Naive thymus-derived CD4-positive, alpha-beta T cell (primary cell): ENCODE measurements around the gene MBOAT2. TPM values are rescaled to one million over a fixed set of nuclear protein-coding genes. Genes with fewer than 3 reads are reported as not detected.
"Not testable (repeated sequence)": the region's sequence is repeated elsewhere in the genome, so short reads cannot be mapped to it uniquely, and the experiment has no call there.

Source experiments
- ATAC-seq: fragments of 150-1000 bp; cut with Tn5 transposase; 2 replicates; pipeline ENCODE4 v1.10.0; 2021; ENCODE audit warnings: mild to moderate bottlenecking, moderate library complexity
- CTCF ChIA-PET: fragments of 350-600 bp; sonication (Branson Sonifier 250); formaldehyde crosslinking; loops from one replicate; lab custom pipeline; 2021; ENCODE audit warnings: antibody characterized with exemption; lab: Charles Lee
- POLR2A ChIA-PET: fragments of 350-600 bp; sonication (Branson Sonifier 250); formaldehyde crosslinking; loops from one replicate; lab custom pipeline; 2021; ENCODE audit warnings: antibody characterized with exemption, inconsistent platforms; lab: Charles Lee
- DNase-seq, 9 donors: peaks; one replicate each; pipeline versions ENCODE4 v3.0.0 to v3.0.0-alpha.2; 2020 to 2022; ENCODE audit warnings: mixed read lengths in 1 of 9
- H3K27ac ChIP-seq: one replicate; pipeline ENCODE4 v1.7.0; 2013; ENCODE audit warnings: mild to moderate bottlenecking, low read depth, low read length, moderate library complexity
- H3K27me3 ChIP-seq, 2 donors: one replicate each; pipeline ENCODE4 v1.7.0; 2013; ENCODE audit warnings: low read length in 2 of 2, mild to moderate bottlenecking in 2 of 2, moderate library complexity in 2 of 2; ENCODE audit not compliant: control insufficient read depth in 2 of 2, insufficient read depth in 2 of 2
- H3K36me3 ChIP-seq, 3 experiments: 1 replicate in 2 of 3; 2 replicates in 1 of 3; pipeline ENCODE4 v1.7.0; 2013; ENCODE audit warnings: low read length in 3 of 3, mild to moderate bottlenecking in 3 of 3, moderate library complexity in 1 of 3; ENCODE audit not compliant: insufficient read depth in 3 of 3, control insufficient read depth in 2 of 3
- H3K4me1 ChIP-seq, 2 donors: one replicate each; pipeline ENCODE4 v1.7.0; 2013; ENCODE audit warnings: low read length in 2 of 2, mild to moderate bottlenecking in 2 of 2, moderate library complexity in 1 of 2; ENCODE audit not compliant: control insufficient read depth in 2 of 2, insufficient read depth in 2 of 2
- H3K4me3 ChIP-seq: 2 replicates; pipeline ENCODE4 v1.7.0; 2013; ENCODE audit warnings: mild to moderate bottlenecking, low read length
- H3K9me3 ChIP-seq, 3 experiments: 1 replicate in 2 of 3; 2 replicates in 1 of 3; pipeline ENCODE4 v1.7.0; 2013; ENCODE audit warnings: low read length in 3 of 3; ENCODE audit not compliant: control insufficient read depth in 2 of 3
- H3K27ac Mint-ChIP-seq, 9 donors: one replicate each; pipeline ENCODE4 v1.8.0; 2020 to 2022; ENCODE audit warnings: mixed read lengths in 9 of 9, mild to moderate bottlenecking in 8 of 9, moderate library complexity in 5 of 9, inconsistent platforms in 2 of 9
- H3K27me3 Mint-ChIP-seq, 5 donors: one replicate each; pipeline ENCODE4 v1.8.0; 2021 to 2022; ENCODE audit warnings: mixed read lengths in 5 of 5, mild to moderate bottlenecking in 1 of 5
- H3K36me3 Mint-ChIP-seq, 5 donors: one replicate each; pipeline ENCODE4 v1.8.0; 2020 to 2022; ENCODE audit warnings: mixed read lengths in 5 of 5, mild to moderate bottlenecking in 3 of 5, inconsistent platforms in 1 of 5
- H3K4me1 Mint-ChIP-seq, 7 donors: one replicate each; pipeline ENCODE4 v1.8.0; 2020 to 2022; ENCODE audit warnings: mixed read lengths in 7 of 7, mild to moderate bottlenecking in 3 of 7, inconsistent platforms in 1 of 7
- H3K4me3 Mint-ChIP-seq, 10 donors: one replicate each; pipeline ENCODE4 v1.8.0; 2020 to 2022; ENCODE audit warnings: mild to moderate bottlenecking in 10 of 10, mixed read lengths in 10 of 10, moderate library complexity in 6 of 10, inconsistent platforms in 2 of 10
- H3K9me3 Mint-ChIP-seq, 11 donors: one replicate each; pipeline ENCODE4 v1.8.0; 2020 to 2022; ENCODE audit warnings: mixed read lengths in 11 of 11, mild to moderate bottlenecking in 4 of 11, inconsistent platforms in 1 of 11, moderate library complexity in 1 of 11
- intact Hi-C, 2 donors: fragments of 100-400 bp; cut with micrococcal nuclease; formaldehyde crosslinking; loops; one replicate each; pipeline ENCODE4 v1.15.1; 2023
- polyA plus RNA-seq, 2 donors: library from polyadenylated mRNA; unstranded; fragments of 300-500 nt; fragmentation: Illumina TruSeq; gene quantifications; one replicate each; pipeline ENCODE4 v1.2.3, GENCODE V29; 2021
- total RNA-seq, 6 experiments: library from RNA in 5 of 6; stranded (reverse) in 5 of 6; gene quantifications; 1 replicate in 5 of 6; 2 replicates in 1 of 6; pipeline ENCODE4 v1.2.3 and lab custom pipeline; 2021 to 2026

Gene MBOAT2
- total and polyA plus RNA-seq, 7 experiments from 2014 or later = 0.90 to 6.0 (median 1.9) TPM

GRCh38 chr2:8938384-8938783, 65.1 kb downstream of the MBOAT2 start:
- no peak overlapping the region for H3K4me3 Mint-ChIP-seq
- H3K9me3 ChIP-seq = no peaks in the 10 kb centered on the region
- CTCF ChIA-PET = no interaction called here

GRCh38 chr2:8935982-8936381, 67.5 kb downstream of the MBOAT2 start:
- no peaks in the 10 kb centered on the region for H3K4me1 ChIP-seq
- Mint-ChIP-seq H3K9me3 (peaks cover 0 to 3% (median 0%) of the 10 kb centered on the region in 11 donors), H3K27ac (no peak overlapping the region), H3K27me3 (peaks cover 0 to 9% (median 0%) of the 10 kb centered on the region in 5 donors), H3K36me3 (peaks cover 0 to 5% (median 3%) of the 10 kb centered on the region in 5 donors), H3K4me1 (no peaks in the 10 kb centered on the region), H3K4me3 (no peak overlapping the region)
- POLR2A ChIA-PET = no interaction called here
- no peaks in the 10 kb centered on the region for H3K36me3 ChIP-seq
- no peak overlapping the region for H3K27ac ChIP-seq
- no peaks in the 10 kb centered on the region for H3K9me3 ChIP-seq
- intact Hi-C loops = no loop called here
- H3K27me3 ChIP-seq = no peaks in the 10 kb centered on the region
- no peak overlapping the region for H3K4me3 ChIP-seq
- ATAC-seq = no peak
- CTCF ChIA-PET = no interaction called here
- no peak for DNase-seq

More at GRCh38 chr2:8938384-8938783, 65.1 kb downstream of the MBOAT2 start:
- Histone ChIP-seq H3K4me3 (no peak overlapping the region), H3K4me1 (no peaks in the 10 kb centered on the region), H3K27me3 (no peaks in the 10 kb centered on the region), H3K36me3 (no peaks in the 10 kb centered on the region), H3K27ac (no peak overlapping the region)
- Mint-ChIP-seq H3K27ac (no peak overlapping the region), H3K9me3 (peaks cover 0 to 3% (median 0%) of the 10 kb centered on the region in 11 donors), H3K36me3 (peaks cover 0 to 5% (median 3%) of the 10 kb centered on the region in 5 donors), H3K27me3 (peaks cover 0 to 7% (median 0%) of the 10 kb centered on the region in 5 donors), H3K4me1 (no peaks in the 10 kb centered on the region)
- intact Hi-C loops = no loop called here
- POLR2A ChIA-PET = no interaction called here
- DNase-seq (no peak), ATAC-seq (no peak)

GRCh38 chr2:8934338-8934737, 69.1 kb downstream of the MBOAT2 start:
- ATAC-seq = no peak
- H3K36me3 ChIP-seq = no peaks in the 10 kb centered on the region
- H3K27ac ChIP-seq = no peak overlapping the region
- Mint-ChIP-seq H3K27ac (no peak overlapping the region), H3K27me3 (peaks cover 0 to 9% (median 0%) of the 10 kb centered on the region in 5 donors), H3K4me3 (no peak overlapping the region), H3K9me3 (peaks cover 0 to 3% (median 0%) of the 10 kb centered on the region in 11 donors), H3K4me1 (no peaks in the 10 kb centered on the region), H3K36me3 (peaks cover 0 to 5% (median 3%) of the 10 kb centered on the region in 5 donors)
- no peak for DNase-seq
- no peaks in the 10 kb centered on the region for H3K4me1 ChIP-seq
- ChIA-PET POLR2A (no interaction called here), CTCF (no interaction called here)
- intact Hi-C loops = no loop called here
- no peaks in the 10 kb centered on the region for H3K27me3 ChIP-seq
- H3K9me3 ChIP-seq = no peaks in the 10 kb centered on the region
- H3K4me3 ChIP-seq = no peak overlapping the region

GRCh38 chr2:8932702-8933101, 70.8 kb downstream of the MBOAT2 start:
- Mint-ChIP-seq H3K36me3 (peaks cover 0 to 3% (median 0%) of the 10 kb centered on the region in 5 donors), H3K9me3 (peaks cover 0 to 2% (median 0%) of the 10 kb centered on the region in 11 donors), H3K4me1 (no peaks in the 10 kb centered on the region), H3K27me3 (peaks cover 0 to 9% (median 0%) of the 10 kb centered on the region in 5 donors), H3K4me3 (no peak overlapping the region), H3K27ac (no peak overlapping the region)
- no peak overlapping the region for H3K4me3 ChIP-seq
- H3K4me1 ChIP-seq = no peaks in the 10 kb centered on the region
- intact Hi-C loops = no loop called here
- H3K27ac ChIP-seq = no peak overlapping the region
- no peaks in the 10 kb centered on the region for H3K27me3 ChIP-seq
- no peak for DNase-seq
- H3K9me3 ChIP-seq = no peaks in the 10 kb centered on the region
- ChIA-PET CTCF (no interaction called here), POLR2A (no interaction called here)
- no peaks in the 10 kb centered on the region for H3K36me3 ChIP-seq
- ATAC-seq = no peak

- H3K27ac Mint-ChIP-seq, intact Hi-C loops, H3K27me3 ChIP-seq, CTCF ChIA-PET, H3K36me3 ChIP-seq, H3K36me3 Mint-ChIP-seq, H3K27me3 Mint-ChIP-seq, H3K4me1 ChIP-seq, H3K4me3 ChIP-seq, H3K4me1 Mint-ChIP-seq, H3K9me3 ChIP-seq, H3K9me3 Mint-ChIP-seq, H3K27ac ChIP-seq, H3K4me3 Mint-ChIP-seq, POLR2A ChIA-PET, ATAC-seq, DNase-seq: not testable (repeated sequence)
These were observed 73.3 kb downstream of the MBOAT2 start for GRCh38 chr2:8930185-8930584.

GRCh38 chr2:8929128-8929527, 74.4 kb downstream of the MBOAT2 start:
- H3K9me3 Mint-ChIP-seq = peaks cover 0 to 2% (median 0%) of the 10 kb centered on the region in 11 donors
- no peak overlapping the region for H3K4me3 ChIP-seq
- H3K4me1 ChIP-seq = no peaks in the 10 kb centered on the region
- no peak overlapping the region for H3K4me3 Mint-ChIP-seq
- H3K4me1 Mint-ChIP-seq = peaks cover 0 to 4% (median 0%) of the 10 kb centered on the region in 7 donors
- H3K27ac ChIP-seq = no peak overlapping the region
- H3K36me3 ChIP-seq = no peaks in the 10 kb centered on the region
- H3K36me3 Mint-ChIP-seq = no peaks in the 10 kb centered on the region
- intact Hi-C loops = no loop called here
- ChIA-PET POLR2A (no interaction called here), CTCF (no interaction called here)
- ATAC-seq (no peak), DNase-seq (no peak)
- H3K27ac Mint-ChIP-seq = no peak overlapping the region
- H3K27me3 ChIP-seq = no peaks in the 10 kb centered on the region
- H3K9me3 ChIP-seq = no peaks in the 10 kb centered on the region
- H3K27me3 Mint-ChIP-seq = peaks cover 0 to 10% (median 4%) of the 10 kb centered on the region in 5 donors
